Rectal smooth muscle tissue (tissue), 1 donor: ENCODE results near the gene SENP1.

Experiments used
- H3K27ac ChIP-seq: one replicate; pipeline ENCODE4 v1.7.0; 2013; ENCODE audit warnings: low read depth, low read length, inconsistent platforms
- H3K27me3 ChIP-seq: one replicate; pipeline ENCODE4 v1.7.0; 2013; ENCODE audit warnings: low read length; ENCODE audit not compliant: control insufficient read depth, insufficient read depth
- H3K36me3 ChIP-seq: one replicate; pipeline ENCODE4 v1.7.0; 2013; ENCODE audit warnings: low read length; ENCODE audit not compliant: control insufficient read depth, insufficient read depth
- H3K4me1 ChIP-seq: one replicate; pipeline ENCODE4 v1.7.0; 2013; ENCODE audit warnings: low read length; ENCODE audit not compliant: control insufficient read depth, insufficient read depth
- H3K4me3 ChIP-seq: one replicate; pipeline ENCODE4 v1.7.0; 2013; ENCODE audit warnings: low read length
- H3K9ac ChIP-seq: one replicate; pipeline ENCODE4 v1.7.0; 2013; ENCODE audit warnings: low read length

Gene SENP1

DNA sequence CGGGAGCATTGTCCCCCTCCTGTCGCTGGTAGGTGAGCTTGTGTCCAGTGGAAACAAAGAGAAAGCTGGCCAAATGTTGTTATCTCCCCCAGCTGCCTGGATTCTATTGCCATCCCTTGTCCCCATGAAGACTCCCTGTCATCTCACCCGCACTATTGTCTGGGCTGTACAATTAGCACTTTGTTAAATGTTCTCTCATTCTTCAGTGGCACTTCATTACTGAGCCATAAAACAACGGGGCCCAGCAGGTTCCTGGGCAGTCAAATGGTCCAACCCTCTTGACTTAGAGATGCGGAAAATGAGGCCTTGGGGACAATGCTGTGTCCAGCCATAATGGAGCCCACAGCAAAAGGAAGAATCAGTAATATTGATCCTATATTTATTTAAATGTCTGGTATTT, 88.4 kb downstream of the SENP1 start:
- H3K4me3 ChIP-seq: no peak overlapping the region
- H3K27ac ChIP-seq: no peak overlapping the region
- H3K27me3 ChIP-seq: peaks cover 3% of the 10 kb centered on the region

DNA sequence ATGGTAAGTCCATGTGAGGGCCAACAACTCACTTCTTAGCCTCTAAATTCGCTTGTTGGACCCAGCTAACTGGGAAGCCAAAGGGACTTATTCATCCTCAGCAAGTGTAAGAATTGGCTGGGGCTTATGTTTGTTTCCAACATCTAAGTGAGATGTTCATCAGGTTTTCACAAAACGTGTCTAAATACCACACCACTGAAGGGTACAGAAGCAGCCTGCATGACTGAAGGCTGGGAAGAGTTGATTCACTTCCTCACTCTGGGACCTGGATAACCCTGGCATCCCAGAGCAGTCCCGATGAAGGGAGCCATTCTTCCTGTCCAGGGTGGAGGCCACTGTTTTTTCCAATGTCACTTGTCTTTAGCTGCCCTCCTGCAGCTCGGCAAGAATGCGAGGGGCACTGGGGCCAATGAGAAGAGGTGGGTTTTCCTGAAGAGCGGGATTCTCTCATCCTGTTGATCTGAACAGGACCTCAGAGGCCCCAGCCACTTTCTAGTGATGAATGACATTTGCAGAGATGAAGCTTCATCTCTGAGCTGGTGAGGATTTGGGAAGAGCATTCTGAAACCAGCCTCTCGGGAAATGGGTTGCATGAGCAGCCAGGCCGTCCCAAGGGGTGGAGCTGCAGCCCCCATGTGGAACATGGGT, 89.4 kb downstream of the SENP1 start:
- H3K4me1 ChIP-seq: no peaks in the 10 kb centered on the region
- peaks cover 3% of the 10 kb centered on the region for H3K27me3 ChIP-seq
- H3K9ac ChIP-seq: no peak overlapping the region
- no peak overlapping the region for H3K4me3 ChIP-seq
- H3K36me3 ChIP-seq: no peaks in the 10 kb centered on the region
- H3K27ac ChIP-seq: no peak overlapping the region

More for the DNA sequence above, 88.4 kb downstream of the SENP1 start:
- Histone ChIP-seq H3K4me1 (no peaks in the 10 kb centered on the region), H3K9ac (no peak overlapping the region), H3K36me3 (no peaks in the 10 kb centered on the region)

DNA sequence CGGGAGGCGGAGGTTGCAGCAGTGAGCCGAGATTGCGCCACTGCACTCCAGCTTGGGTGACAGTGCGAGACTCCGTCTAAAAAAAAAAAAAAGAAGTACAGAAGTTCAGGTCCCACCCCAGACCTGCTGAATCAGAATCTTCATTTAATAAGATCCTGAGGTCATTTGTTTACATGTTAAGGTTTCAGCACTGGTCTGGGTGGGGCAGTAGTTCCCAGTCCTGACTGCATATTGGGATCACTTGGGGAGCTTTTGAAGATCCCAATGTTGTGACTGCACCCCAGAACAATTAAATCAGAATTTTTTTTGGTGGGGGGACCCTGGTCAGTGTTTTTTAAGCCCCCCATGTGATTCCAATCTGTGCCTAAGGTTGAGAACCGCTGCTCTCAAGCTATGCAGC, 89.9 kb downstream of the SENP1 start:
- no peaks in the 10 kb centered on the region for H3K4me1 ChIP-seq
- H3K27ac ChIP-seq: no peak overlapping the region
- no peak overlapping the region for H3K9ac ChIP-seq
- no peaks in the 10 kb centered on the region for H3K36me3 ChIP-seq
- no peak overlapping the region for H3K4me3 ChIP-seq
- H3K27me3 ChIP-seq: no peaks in the 10 kb centered on the region

DNA sequence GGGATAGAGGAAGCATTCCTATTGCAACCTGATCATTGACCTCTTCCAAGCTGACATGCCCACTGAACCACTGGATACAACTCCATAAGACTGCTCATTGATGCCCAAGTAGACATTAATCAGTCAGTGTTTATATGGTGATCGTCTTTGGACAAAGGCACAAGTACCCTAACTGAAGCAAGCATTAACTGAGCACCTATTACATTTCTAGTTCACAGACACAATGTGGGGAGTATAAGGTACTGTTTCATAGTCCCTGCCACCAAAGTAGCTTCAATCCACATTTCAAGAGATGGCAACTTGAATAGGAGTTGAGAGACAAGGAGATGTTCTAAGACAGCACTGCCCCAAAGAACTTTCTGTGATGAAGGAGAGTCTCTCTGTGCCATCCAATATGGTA, 90.8 kb downstream of the SENP1 start:
- H3K4me1 ChIP-seq: no peaks in the 10 kb centered on the region
- no peaks in the 10 kb centered on the region for H3K36me3 ChIP-seq
- H3K4me3 ChIP-seq: no peak overlapping the region
- H3K27ac ChIP-seq: no peak overlapping the region
- no peaks in the 10 kb centered on the region for H3K27me3 ChIP-seq
- no peak overlapping the region for H3K9ac ChIP-seq

DNA sequence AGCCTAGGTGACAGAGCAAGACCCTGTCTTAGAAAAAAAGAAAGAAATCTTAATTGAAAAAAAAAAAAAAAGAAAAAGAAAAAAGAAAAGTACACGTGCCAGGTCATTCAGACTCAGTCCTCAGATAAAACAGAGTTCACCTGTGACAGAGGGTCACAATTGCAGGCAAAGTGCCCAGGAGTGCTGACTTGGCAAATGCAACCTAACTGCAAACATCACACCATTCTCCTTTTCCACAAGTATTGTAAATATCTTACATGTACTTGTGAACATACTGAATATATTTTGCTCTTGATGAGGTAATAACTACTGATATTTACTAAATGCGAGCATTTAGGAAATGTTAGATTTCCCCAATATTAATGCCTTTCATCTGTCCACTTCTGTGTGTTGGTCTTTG, 92.6 kb downstream of the SENP1 start:
- H3K4me3 ChIP-seq: no peak overlapping the region
- H3K27ac ChIP-seq: no peak overlapping the region
- H3K36me3 ChIP-seq: no peaks in the 10 kb centered on the region
- no peak overlapping the region for H3K9ac ChIP-seq
- peaks cover 6% of the 10 kb centered on the region for H3K27me3 ChIP-seq
- H3K4me1 ChIP-seq: no peaks in the 10 kb centered on the region

DNA sequence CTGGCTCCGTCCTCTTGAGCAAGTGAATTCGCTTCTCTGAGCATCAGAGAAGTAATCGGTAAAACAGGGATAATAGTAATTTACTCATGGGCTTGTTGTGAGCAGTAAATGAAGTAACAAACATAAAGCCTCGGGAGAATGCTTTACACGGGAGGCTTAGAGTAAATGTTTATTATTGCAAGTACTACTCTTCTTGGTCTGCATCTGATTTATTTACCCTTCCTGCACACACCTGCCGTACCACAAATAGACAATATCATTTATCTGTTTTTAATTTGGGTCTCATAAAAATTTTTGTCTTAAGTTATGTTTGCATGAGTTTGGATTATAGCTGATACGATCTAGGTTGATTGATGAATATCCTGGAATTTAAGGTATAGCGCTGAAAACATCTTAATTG, 93.8 kb downstream of the SENP1 start:
- no peaks in the 10 kb centered on the region for H3K36me3 ChIP-seq
- H3K27ac ChIP-seq: no peak overlapping the region
- peaks cover 9% of the 10 kb centered on the region for H3K27me3 ChIP-seq
- no peak overlapping the region for H3K9ac ChIP-seq
- no peak overlapping the region for H3K4me3 ChIP-seq
- no peaks in the 10 kb centered on the region for H3K4me1 ChIP-seq

DNA sequence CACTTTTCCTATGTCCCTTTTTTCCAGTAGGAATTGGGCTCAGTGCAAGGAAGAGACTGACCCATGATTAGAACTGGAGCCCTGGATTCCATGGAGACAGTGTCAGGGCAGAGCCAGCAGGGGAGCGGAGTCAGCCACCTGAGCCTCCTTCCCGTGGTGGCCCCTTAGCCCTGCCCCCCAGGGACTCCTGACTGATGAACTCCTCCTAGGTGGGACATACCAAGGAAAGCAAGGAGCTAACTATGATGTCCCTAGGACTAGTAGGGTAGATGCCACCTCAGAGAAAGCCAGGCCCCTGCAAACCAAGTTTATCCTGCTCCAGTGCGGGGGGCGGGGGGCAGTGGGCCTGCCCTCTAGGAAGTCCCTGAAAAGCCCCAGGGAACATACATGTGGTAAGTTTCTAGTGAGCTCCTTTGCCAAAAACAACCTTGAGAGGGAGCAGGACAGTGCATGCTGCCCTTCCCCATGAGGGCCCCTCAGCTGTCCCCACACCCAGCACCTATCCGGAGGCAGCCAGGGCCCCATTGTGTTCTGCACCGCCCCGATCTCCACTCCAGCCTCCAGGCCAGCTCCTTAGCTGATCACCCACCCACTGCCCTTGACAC, 95.4 kb downstream of the SENP1 start:
- Histone ChIP-seq H3K27ac (no peak overlapping the region), H3K36me3 (no peaks in the 10 kb centered on the region), H3K9ac (no peak overlapping the region), H3K4me3 (no peak overlapping the region), H3K27me3 (peaks cover 12% of the 10 kb centered on the region), H3K4me1 (no peaks in the 10 kb centered on the region)

DNA sequence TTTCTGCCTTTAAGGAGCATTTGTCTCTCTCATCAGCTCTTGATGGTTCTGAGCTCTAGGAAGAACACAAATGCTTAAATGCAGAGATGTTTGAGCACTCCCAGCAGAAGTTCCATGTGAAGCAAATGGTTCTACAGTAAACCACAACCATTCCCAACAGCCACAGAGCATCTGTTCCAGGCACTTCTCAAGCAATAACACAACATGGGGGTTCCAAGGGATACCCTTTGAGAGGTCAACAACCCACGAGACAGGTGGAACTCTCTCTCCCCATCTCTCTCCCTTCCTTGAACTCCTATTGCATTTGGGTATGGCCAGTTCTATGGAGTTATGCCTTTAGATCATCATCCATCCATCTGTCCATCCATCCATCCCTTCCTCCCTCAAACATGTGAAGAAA, 96.4 kb downstream of the SENP1 start:
- H3K27ac ChIP-seq: no peak overlapping the region
- no peaks in the 10 kb centered on the region for H3K4me1 ChIP-seq
- H3K9ac ChIP-seq: no peak overlapping the region
- no peak overlapping the region for H3K4me3 ChIP-seq
- H3K27me3 ChIP-seq: peaks cover 21% of the 10 kb centered on the region
- H3K36me3 ChIP-seq: no peaks in the 10 kb centered on the region

DNA sequence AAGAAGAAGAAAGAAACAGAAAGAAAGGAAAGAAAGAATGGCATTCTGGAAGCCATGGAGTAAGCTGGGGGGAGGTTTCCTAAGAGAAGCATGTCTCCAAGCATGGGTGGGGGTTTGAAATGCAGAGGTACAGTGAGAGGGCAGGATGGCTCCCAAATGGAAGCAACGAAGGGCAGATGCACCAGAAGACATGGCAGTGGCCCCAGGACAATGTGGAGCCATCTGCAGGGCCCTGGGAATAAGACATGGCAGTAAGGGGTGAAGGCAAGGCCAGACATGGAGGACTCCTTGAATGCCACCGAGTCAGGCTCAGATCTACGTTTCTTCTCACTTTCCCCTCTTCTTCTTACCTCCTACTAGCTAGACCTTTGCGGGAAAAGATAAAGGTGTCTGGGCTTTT, 96.9 kb downstream of the SENP1 start:
- Histone ChIP-seq H3K9ac (no peak overlapping the region), H3K4me3 (no peak overlapping the region), H3K27ac (no peak overlapping the region), H3K4me1 (no peaks in the 10 kb centered on the region), H3K36me3 (no peaks in the 10 kb centered on the region), H3K27me3 (peaks cover 25% of the 10 kb centered on the region)

DNA sequence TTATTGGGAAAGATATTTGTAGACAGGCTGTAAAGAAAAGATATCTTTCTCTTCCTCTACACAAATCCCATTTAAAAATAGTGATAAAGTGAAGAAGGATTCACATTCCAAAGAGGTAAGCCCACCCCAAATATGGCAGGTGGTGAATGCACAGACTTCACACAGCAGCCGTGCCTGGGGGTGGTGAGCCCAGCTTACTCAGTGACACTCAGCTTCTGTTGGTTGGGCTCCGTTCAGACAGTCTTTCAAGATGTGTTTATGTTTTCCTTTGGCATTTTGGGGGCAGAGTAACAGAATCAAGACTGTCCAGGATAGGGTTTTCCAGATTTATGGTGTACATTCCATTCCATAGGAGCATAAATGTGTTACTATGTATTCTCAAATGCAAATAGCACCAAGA, 97.5 kb downstream of the SENP1 start:
- Histone ChIP-seq H3K9ac (no peak overlapping the region), H3K4me1 (no peaks in the 10 kb centered on the region), H3K27ac (no peak overlapping the region), H3K27me3 (peaks cover 31% of the 10 kb centered on the region), H3K36me3 (no peaks in the 10 kb centered on the region), H3K4me3 (no peak overlapping the region)

DNA sequence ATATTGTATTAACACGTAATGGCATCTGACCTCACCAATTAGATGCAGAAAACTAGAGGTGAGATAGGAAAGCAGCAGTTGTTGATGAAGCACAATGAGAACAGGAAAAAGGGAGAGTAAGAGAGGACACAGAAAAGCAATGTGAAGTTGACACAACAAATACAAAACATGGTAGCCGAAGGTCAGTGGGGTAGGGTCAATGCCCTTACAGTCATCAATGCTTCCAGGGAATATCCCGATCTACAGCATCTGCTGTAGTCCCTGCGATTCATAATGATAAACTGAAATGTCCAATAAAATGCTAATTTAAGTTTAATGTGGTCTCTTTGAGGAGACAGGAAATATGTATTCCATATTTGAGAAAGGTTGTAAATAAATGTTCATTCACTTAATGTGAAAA, 98.7 kb downstream of the SENP1 start:
- Histone ChIP-seq H3K36me3 (no peaks in the 10 kb centered on the region), H3K4me1 (peaks cover 5% of the 10 kb centered on the region), H3K4me3 (no peak overlapping the region), H3K27me3 (peaks cover 42% of the 10 kb centered on the region), H3K9ac (no peak overlapping the region), H3K27ac (no peak overlapping the region)

DNA sequence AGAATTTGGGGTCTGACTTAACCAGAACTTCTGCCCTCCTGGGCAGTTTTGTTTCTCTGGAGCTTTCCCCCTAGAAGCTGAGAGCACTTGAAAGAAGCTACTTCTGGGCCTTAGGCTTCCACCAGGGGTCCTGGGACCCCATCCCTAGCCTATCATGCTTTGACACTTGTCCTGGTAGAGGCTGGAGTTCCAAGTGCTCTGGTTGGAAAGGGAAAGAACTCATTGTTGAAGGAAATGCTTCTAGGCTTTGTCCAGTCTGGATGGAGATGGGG, 100.2 kb downstream of the SENP1 start:
- Histone ChIP-seq H3K4me3 (no peak overlapping the region), H3K36me3 (no peaks in the 10 kb centered on the region), H3K27ac (no peak overlapping the region), H3K27me3 (peaks cover 44% of the 10 kb centered on the region), H3K9ac (no peak overlapping the region), H3K4me1 (peaks cover 8% of the 10 kb centered on the region)

DNA sequence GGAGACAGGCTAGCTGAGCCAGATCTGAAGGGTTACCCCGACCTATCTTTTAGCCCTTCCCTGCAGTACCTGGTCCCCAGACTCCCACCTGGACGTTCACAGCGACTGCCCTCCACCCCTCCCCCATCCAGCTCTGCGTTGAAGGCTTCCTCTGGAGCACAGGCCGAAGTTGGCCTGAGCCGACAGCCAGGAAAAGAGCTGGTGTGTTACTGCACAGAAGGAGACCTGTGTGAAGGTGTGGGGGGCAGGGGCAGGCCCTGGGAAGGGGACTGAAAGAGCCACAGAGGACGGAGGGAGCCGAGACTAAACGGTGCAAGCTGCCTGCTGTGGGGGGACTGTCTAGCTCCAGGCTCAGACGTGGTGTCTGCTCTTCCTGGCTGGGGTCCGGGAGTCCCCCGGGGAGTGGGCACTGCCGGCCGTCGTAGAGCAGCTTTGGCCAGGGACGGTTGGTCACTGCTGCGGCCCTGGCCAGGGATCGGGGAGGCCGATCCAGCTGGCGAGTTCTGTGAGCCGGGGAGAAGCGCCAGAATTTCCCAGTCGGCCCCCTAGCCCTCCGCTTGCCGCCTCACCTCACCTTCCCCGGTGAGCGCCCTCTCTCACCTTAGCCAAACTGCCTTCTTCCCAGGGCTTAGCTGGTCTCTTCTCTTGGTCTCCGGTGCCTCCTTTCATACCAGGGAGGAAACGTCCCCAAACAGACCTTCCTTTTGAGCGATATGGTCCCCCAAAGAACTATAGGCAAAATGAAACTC, 100.7 kb downstream of the SENP1 start:
- H3K27ac ChIP-seq: no peak overlapping the region
- peaks cover 44% of the 10 kb centered on the region for H3K27me3 ChIP-seq
- H3K9ac ChIP-seq: no peak overlapping the region
- no peaks in the 10 kb centered on the region for H3K36me3 ChIP-seq
- H3K4me1 ChIP-seq: peaks cover 8% of the 10 kb centered on the region
- H3K4me3 ChIP-seq: no peak overlapping the region
